H1 (cell line): Measurements from ENCODE around the gene GALNT18. TPM values are rescaled to one million over a fixed set of nuclear protein-coding genes. Genes with fewer than 3 reads are reported as not detected.

Source experiments
- CTCF ChIA-PET: fragments of 300-600 bp; sonication (Branson Sonifier 250); formaldehyde crosslinking; loops from one replicate; lab custom pipeline; 2021; ENCODE audit not compliant: partially characterized antibody; lab: Charles Lee
- POLR2A ChIA-PET: fragments of 300-600 bp; sonication (Branson Sonifier 250); formaldehyde crosslinking; loops from one replicate; lab custom pipeline; 2021; ENCODE audit warnings: inconsistent platforms; ENCODE audit not compliant: partially characterized antibody; lab: Charles Lee
- DNase-seq, 2 experiments: peaks; one replicate each; pipeline versions ENCODE4 v3.0.0 to v3.0.0-alpha.2; 2010 to 2022; ENCODE audit warnings: low spot score in 2 of 2, low read depth in 1 of 2, mixed read lengths in 1 of 2
- FAIRE-seq: peaks from 2 replicates; lab custom pipeline; 2011; peaks lifted over from hg19 to GRCh38; lab: Jason Lieb, UNC
- H2AFZ ChIP-seq: 2 replicates; pipeline ENCODE4 v1.8.1; 2012; ENCODE audit warnings: low read length, inconsistent platforms
- H2AK5ac ChIP-seq: 2 replicates; pipeline ENCODE4 v1.6.1; 2013; ENCODE audit warnings: low read depth, low read length
- H2BK120ac ChIP-seq: replicated peaks from 2 replicates; pipeline ENCODE3; 2013; ENCODE audit warnings: low read depth, low read length, inconsistent platforms
- H2BK12ac ChIP-seq: 2 replicates; pipeline ENCODE4 v1.6.1; 2013; ENCODE audit warnings: low read depth, low read length
- H2BK15ac ChIP-seq: 2 replicates; pipeline ENCODE4 v1.6.1; 2013; ENCODE audit warnings: low read length
- H2BK20ac ChIP-seq: 2 replicates; pipeline ENCODE4 v1.6.1; 2013; ENCODE audit warnings: low read length
- H2BK5ac ChIP-seq: 2 replicates; pipeline ENCODE4 v1.6.1; 2013; ENCODE audit warnings: low read depth, low read length
- H3K14ac ChIP-seq: 2 replicates; pipeline ENCODE4 v1.6.1; 2013; ENCODE audit warnings: inconsistent platforms; ENCODE audit not compliant: insufficient read length
- H3K18ac ChIP-seq: 2 replicates; pipeline ENCODE4 v1.6.1; 2013; ENCODE audit warnings: low read length; ENCODE audit errors: extremely low read depth
- H3K23ac ChIP-seq: 2 replicates; pipeline ENCODE4 v1.6.1; 2013; ENCODE audit warnings: inconsistent platforms; ENCODE audit not compliant: insufficient read length
- H3K23me2 ChIP-seq: 2 replicates; pipeline ENCODE4 v1.6.1; 2013; ENCODE audit warnings: low read depth, low read length
- H3K27ac ChIP-seq: 2 replicates; pipeline ENCODE4 v1.6.1; 2011; ENCODE audit warnings: low read depth, low read length, inconsistent platforms
- H3K27me3 ChIP-seq, 4 experiments: replicated peaks in 1 of 4; 1 replicate in 1 of 4; 2 replicates in 3 of 4; pipeline versions ENCODE4 v1.6.1 to v1.8.1; 2011 to 2013; ENCODE audit warnings: low read length in 3 of 4, mild to moderate bottlenecking in 3 of 4, inconsistent platforms in 2 of 4, mixed read lengths in 2 of 4, moderate library complexity in 1 of 4; ENCODE audit not compliant: control insufficient read depth in 3 of 4, insufficient read depth in 3 of 4; ENCODE audit errors: extremely low read depth in 1 of 4
- H3K36me3 ChIP-seq, 4 experiments: 2 replicates each; pipeline versions ENCODE4 v1.6.1 to v1.8.1; 2011 to 2013; ENCODE audit warnings: mild to moderate bottlenecking in 4 of 4, low read length in 3 of 4, moderate library complexity in 2 of 4, control low read depth in 1 of 4, inconsistent platforms in 1 of 4; ENCODE audit not compliant: insufficient read depth in 4 of 4, control insufficient read depth in 2 of 4
- H3K4ac ChIP-seq: replicated peaks from 2 replicates; pipeline ENCODE3; 2013; ENCODE audit warnings: low read length, low read depth, mixed read lengths, inconsistent platforms; ENCODE audit not compliant: insufficient read length
- H3K4me1 ChIP-seq, 4 experiments: replicated peaks in 1 of 4; 1 replicate in 1 of 4; 2 replicates in 3 of 4; pipeline versions ENCODE4 v1.6.1 to v1.8.1; 2011 to 2013; ENCODE audit warnings: low read length in 3 of 4, inconsistent platforms in 2 of 4, mixed read lengths in 1 of 4; ENCODE audit not compliant: insufficient read depth in 4 of 4, control insufficient read depth in 3 of 4
- H3K4me2 ChIP-seq, 2 experiments: 2 replicates each; pipeline versions ENCODE4 v1.6.1 to v1.8.1; 2011 to 2013; ENCODE audit warnings: low read depth in 2 of 2, low read length in 2 of 2, control low read depth in 1 of 2, inconsistent platforms in 1 of 2, mild to moderate bottlenecking in 1 of 2; ENCODE audit not compliant: insufficient read depth in 1 of 2
- H3K4me3 ChIP-seq, 4 experiments: fragments of 200-600, 300-600 bp in 1 of 4; sonication (generic), shearing (Covaris generic), sonication (Bioruptor Twin) in 1 of 4; 2 replicates each; pipeline versions ENCODE4 v1.5.1 to v1.8.1; 2011 to 2016; ENCODE audit warnings: low read length in 4 of 4, low read depth in 3 of 4, control low read depth in 2 of 4, inconsistent platforms in 2 of 4, mild to moderate bottlenecking in 2 of 4, mixed read lengths in 1 of 4, moderate library complexity in 1 of 4; ENCODE audit not compliant: insufficient read depth in 2 of 4; ENCODE audit errors: extremely low read depth in 1 of 4
- H3K56ac ChIP-seq: replicated peaks from 2 replicates; pipeline ENCODE3; 2013; ENCODE audit warnings: low read depth, mild to moderate bottlenecking, mixed read lengths, low read length, inconsistent platforms; ENCODE audit not compliant: insufficient read length
- H3K79me1 ChIP-seq: 2 replicates; pipeline ENCODE4 v1.6.1; 2013; ENCODE audit warnings: low read depth, low read length, control low read depth
- H3K79me2 ChIP-seq, 2 experiments: 2 replicates each; pipeline versions ENCODE4 v1.6.1 to v1.8.1; 2012 to 2013; ENCODE audit warnings: low read length in 2 of 2, mild to moderate bottlenecking in 2 of 2, inconsistent platforms in 1 of 2; ENCODE audit not compliant: insufficient read depth in 2 of 2, control insufficient read depth in 1 of 2
- H3K9ac ChIP-seq, 4 experiments: replicated peaks in 1 of 4; 1 replicate in 1 of 4; 2 replicates in 3 of 4; pipeline versions ENCODE4 v1.6.1 to v1.8.1; 2011 to 2013; ENCODE audit warnings: low read depth in 3 of 4, low read length in 3 of 4, control low read depth in 2 of 4, mild to moderate bottlenecking in 2 of 4, moderate library complexity in 2 of 4, inconsistent platforms in 1 of 4; ENCODE audit errors: extremely low read depth in 1 of 4
- H3K9me3 ChIP-seq, 2 experiments: 2 replicates each; pipeline versions ENCODE4 v1.6.1 to v1.8.1; 2012 to 2013; ENCODE audit warnings: mild to moderate bottlenecking in 2 of 2, moderate library complexity in 2 of 2, control low read depth in 1 of 2, inconsistent platforms in 1 of 2, low read depth in 1 of 2, low read length in 1 of 2, mixed read lengths in 1 of 2; ENCODE audit not compliant: insufficient read depth in 2 of 2
- H4K20me1 ChIP-seq, 2 experiments: replicated peaks in 1 of 2; 2 replicates each; pipeline versions ENCODE3 to v1.8.1; 2011 to 2013; ENCODE audit warnings: inconsistent platforms in 2 of 2, low read length in 2 of 2, mild to moderate bottlenecking in 1 of 2; ENCODE audit not compliant: insufficient read depth in 2 of 2, control insufficient read depth in 1 of 2
- H4K5ac ChIP-seq: 2 replicates; pipeline ENCODE4 v1.6.1; 2013; ENCODE audit warnings: low read length, low read depth, mixed read lengths, inconsistent platforms; ENCODE audit not compliant: insufficient read length
- H4K8ac ChIP-seq: 2 replicates; pipeline ENCODE4 v1.8.0; 2013; ENCODE audit warnings: mild to moderate bottlenecking, moderate library complexity, low read length, inconsistent platforms; ENCODE audit not compliant: insufficient read depth; ENCODE audit errors: extremely low read depth
- H4K91ac ChIP-seq: replicated peaks from 2 replicates; pipeline ENCODE3; 2013; ENCODE audit warnings: low read length, mixed read lengths, inconsistent platforms; ENCODE audit not compliant: insufficient read length
- BACH1 ChIP-seq: IDR thresholded peaks from 2 replicates; pipeline ENCODE4 v1.6.1; 2012; ENCODE audit warnings: low read length, improper control_type of control experiment
- KDM1A ChIP-seq: fragments of 200-600, 300-600 bp; sonication (generic); IDR thresholded peaks from 2 replicates; pipeline ENCODE4 v1.7.1; 2016; ENCODE audit warnings: mild to moderate bottlenecking, low read length, borderline replicate concordance
- RAD21 ChIP-seq, 2 experiments: IDR thresholded peaks in 1 of 2; conservative IDR thresholded peaks in 1 of 2; 2 replicates each; pipeline ENCODE4 v1.6.1; 2011; ENCODE audit warnings: low read depth in 2 of 2, low read length in 2 of 2, improper control_type of control experiment in 1 of 2, inconsistent platforms in 1 of 2, mild to moderate bottlenecking in 1 of 2, moderate library complexity in 1 of 2
- USF2 ChIP-seq: IDR thresholded peaks from 2 replicates; pipeline ENCODE4 v1.6.1; 2011; ENCODE audit warnings: low read length, improper control_type of control experiment
- YY1 ChIP-seq: IDR thresholded peaks from 2 replicates; pipeline ENCODE4 v1.6.1; 2011; ENCODE audit warnings: low read depth, mild to moderate bottlenecking, low read length
- WGBS, 2 experiments: shearing (Covaris generic) in 1 of 2; methylation state at CpG; one replicate each; pipeline versions ENCODE4 v1.1.6 to v1.1.7; 2013 to 2015; ENCODE audit warnings: low lambda C conversion rate in 2 of 2, mixed read lengths in 2 of 2, inconsistent platforms in 1 of 2, low coverage in 1 of 2, missing lambda C conversion rate in 1 of 2; ENCODE audit not compliant: insufficient replicate concordance in 2 of 2, insufficient coverage in 1 of 2, insufficient read length in 1 of 2; ENCODE audit errors: extremely low coverage in 1 of 2, missing lambda C conversion rate in 1 of 2; 5-methylcytosine and 5-hydroxymethylcytosine counted together
- polyA plus RNA-seq, 7 experiments: library from polyadenylated mRNA; depleted of rRNA in 3 of 7; stranded (reverse) in 5 of 7; unstranded in 2 of 7; fragments of >200 nt in 5 of 7; fragments of 200-250 nt in 2 of 7; gene quantifications; 1 replicate in 5 of 7; 2 replicates in 1 of 7; 4 replicates in 1 of 7; pipeline versions ENCODE4 v1.2.1 to v1.2.3, GENCODE V29; 2011 to 2013; ENCODE audit warnings: missing spikeins in 2 of 7, mixed read lengths in 2 of 7
- total RNA-seq: library from RNA; stranded (reverse); fragmentation: NEBNext Ultra II Directional; extraction: Animal tissue kit (Norgen Biotek cat#: 25700); gene quantifications from 2 replicates; pipeline ENCODE4 v1.2.1, GENCODE V29; 2021

Gene GALNT18
- total and polyA plus RNA-seq, 2 of the 8 experiments (the other 6 are each of a cell fraction or from before 2014, with no cell fraction given), result 6.0 to 9.4 TPM

DNA sequence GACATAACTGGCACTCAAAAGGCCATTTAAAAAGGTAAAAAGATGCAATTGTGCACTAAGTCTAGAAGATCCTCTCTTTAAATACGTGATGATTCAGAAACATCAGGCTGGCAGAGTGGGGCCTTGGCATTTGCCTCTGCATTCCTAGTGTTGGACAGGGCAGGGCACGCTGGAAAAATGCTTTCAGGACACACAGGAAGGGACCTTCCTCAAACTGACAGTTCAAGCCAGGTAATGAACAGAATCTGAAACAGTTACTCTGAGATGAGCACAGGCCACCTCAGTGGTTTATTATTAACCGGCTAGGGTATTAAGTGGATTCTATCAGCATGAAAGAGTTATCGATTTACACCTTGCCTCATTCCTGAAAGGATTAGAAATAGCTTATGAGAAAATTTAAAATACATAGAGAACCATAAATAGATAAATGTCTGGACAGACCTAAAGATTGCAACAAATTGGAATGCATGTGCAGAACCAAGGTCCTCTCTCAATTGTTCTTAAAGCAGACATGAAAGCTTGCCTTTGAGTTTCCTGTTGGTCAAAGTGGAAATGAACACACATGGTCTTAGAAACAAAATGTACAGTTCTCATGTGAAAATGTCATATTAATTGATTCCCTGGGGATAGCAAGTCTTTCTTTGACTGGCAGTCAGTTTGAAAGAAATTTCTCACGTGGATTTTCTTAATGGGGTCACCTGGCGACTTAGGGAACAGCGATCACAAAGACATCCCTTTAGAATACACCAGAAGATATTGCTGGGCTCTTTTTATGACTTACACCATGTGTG lies 247.3 kb downstream of the GALNT18 start:
- Histone ChIP-seq H3K4me1 (peaks cover 0 to 2% (median 0%) of the 10 kb centered on the region in 4 experiments; a peak in 2 of 7 replicates), H2BK15ac (no peak overlapping the region), H2BK120ac (no peak overlapping the region), H3K56ac (no peak overlapping the region), H4K20me1 (peaks cover 0 to 3% of the 10 kb centered on the region in 2 experiments), H2AFZ (no peak overlapping the region), H4K5ac (no peak overlapping the region), H3K27me3 (0 out of 7 replicates have a peak, but pooled peaks cover 0 to 5% (median 0%) of the 10 kb centered on the region in 4 experiments), H2BK20ac (no peak overlapping the region), H2AK5ac (no peak overlapping the region), H3K79me2 (no peaks in the 10 kb centered on the region), H3K18ac (no peak overlapping the region), H3K4ac (no peak overlapping the region), H3K36me3 (no peaks in the 10 kb centered on the region), H3K4me3 (no peak overlapping the region), H3K9ac (no peak overlapping the region), H3K9me3 (no peaks in the 10 kb centered on the region), H4K8ac (no peak overlapping the region), H3K27ac (no peak overlapping the region), H3K14ac (no peak overlapping the region), H3K79me1 (no peaks in the 10 kb centered on the region), H3K23me2 (no peaks in the 10 kb centered on the region), H2BK12ac (no peak overlapping the region), H3K4me2 (no peak overlapping the region), H4K91ac (no peak overlapping the region), H2BK5ac (no peak overlapping the region), H3K23ac (no peak overlapping the region)
- FAIRE-seq, result no peak
- 84% methylated on average over 7 of the region's 7 CpGs; no CpG with 5 or more reads in 1 of the 2 experiments for whole genome bisulfite sequencing, 2 experiments
- POLR2A ChIA-PET, result no interaction called here
- CTCF ChIA-PET, result interaction anchor here (0.8 to 3.2 kb wide), 3 partner anchors 16 to 346 kb away, joined by 4 to 9 read pairs (median 4); no protein-coding TSS in a partner anchor
- TF ChIP-seq KDM1A, result no peak
- TF ChIP-seq USF2, result no peak
- no peak for TF ChIP-seq BACH1
- no peak for TF ChIP-seq RAD21 (IDR thresholded peaks at IDR 0.05 in 1 of 2, conservative IDR thresholded peaks at IDR 0.05 in 1 of 2; ENCODE audit: low read depth in 2 of 2, low read length in 2 of 2)
- TF ChIP-seq YY1, result no peak
- DNase-seq, result no peak
